Rectal smooth muscle tissue (tissue), 1 donor: ENCODE measurements around the gene TELO2.

Source experiments
- H3K27ac ChIP-seq: one replicate; pipeline ENCODE4 v1.7.0; 2013; ENCODE audit warnings: low read depth, low read length, inconsistent platforms
- H3K27me3 ChIP-seq: one replicate; pipeline ENCODE4 v1.7.0; 2013; ENCODE audit warnings: low read length; ENCODE audit not compliant: control insufficient read depth, insufficient read depth
- H3K36me3 ChIP-seq: one replicate; pipeline ENCODE4 v1.7.0; 2013; ENCODE audit warnings: low read length; ENCODE audit not compliant: control insufficient read depth, insufficient read depth
- H3K4me1 ChIP-seq: one replicate; pipeline ENCODE4 v1.7.0; 2013; ENCODE audit warnings: low read length; ENCODE audit not compliant: control insufficient read depth, insufficient read depth
- H3K4me3 ChIP-seq: one replicate; pipeline ENCODE4 v1.7.0; 2013; ENCODE audit warnings: low read length
- H3K9ac ChIP-seq: one replicate; pipeline ENCODE4 v1.7.0; 2013; ENCODE audit warnings: low read length

TELO2 gene

GRCh38 chr16:1556254-1556653 is 63.1 kb downstream of the TELO2 start:
- no peaks in the 10 kb centered on the region for H3K4me1 ChIP-seq
- no peak overlapping the region for H3K4me3 ChIP-seq
- H3K27me3 ChIP-seq, result no peaks in the 10 kb centered on the region
- H3K36me3 ChIP-seq, result peaks cover 27% of the 10 kb centered on the region
- H3K27ac ChIP-seq, result no peak overlapping the region
- H3K9ac ChIP-seq, result no peak overlapping the region

- no peak overlapping the region for H3K27ac ChIP-seq
Measured at GRCh38 chr16:1557074-1557473, 63.9 kb downstream of the TELO2 start.

DNA sequence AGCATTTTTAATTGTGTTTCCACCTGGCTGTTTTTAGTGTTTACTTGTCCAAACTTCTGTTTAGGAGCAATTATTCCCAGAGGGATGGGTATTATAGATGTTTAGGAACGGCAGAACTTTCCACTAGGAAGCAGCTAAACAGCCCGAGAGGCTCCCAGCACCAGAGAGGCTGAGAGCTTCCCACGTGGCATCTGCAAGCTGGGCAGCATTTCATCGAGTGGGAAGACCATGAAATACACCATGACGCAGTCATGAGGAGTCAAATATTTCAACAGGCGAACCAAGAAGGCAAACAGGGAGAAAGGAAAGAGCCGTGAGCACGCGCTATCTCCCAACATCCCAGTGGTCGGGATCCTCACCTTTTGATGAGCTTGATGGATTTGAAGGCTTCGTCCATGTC is 64.4 kb downstream of the TELO2 start:
- no peaks in the 10 kb centered on the region for H3K4me1 ChIP-seq

More at GRCh38 chr16:1557074-1557473, 63.9 kb downstream of the TELO2 start:
- Histone ChIP-seq H3K36me3 (peaks cover 27% of the 10 kb centered on the region), H3K27me3 (no peaks in the 10 kb centered on the region), H3K9ac (no peak overlapping the region), H3K4me3 (no peak overlapping the region), H3K4me1 (no peaks in the 10 kb centered on the region)

DNA sequence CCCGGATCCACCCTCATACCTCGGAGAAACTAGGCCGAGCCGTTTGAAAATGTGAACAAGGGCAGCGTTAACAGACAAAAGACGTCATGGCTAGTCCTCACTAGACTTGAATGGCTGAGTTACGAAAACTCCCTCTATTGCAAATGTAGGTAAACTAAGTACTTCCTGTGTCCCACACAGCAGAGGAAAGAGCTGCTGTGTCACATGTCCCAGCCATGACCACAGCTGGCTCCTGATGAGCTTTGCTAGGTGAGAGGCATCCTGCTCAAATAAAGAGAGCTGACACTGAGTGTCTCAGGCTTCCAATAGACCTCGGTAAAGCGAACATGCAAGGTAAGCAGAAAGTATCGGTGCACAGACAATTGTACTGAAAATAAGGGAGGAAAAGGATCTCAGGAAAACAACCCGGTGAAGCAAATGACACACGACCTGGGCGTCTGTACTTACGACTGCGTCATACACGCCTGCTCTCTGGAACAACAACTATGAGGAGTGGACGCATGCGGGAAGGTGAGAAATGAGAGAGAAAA is 66.4 kb downstream of the TELO2 start:
- Histone ChIP-seq H3K4me1 (no peaks in the 10 kb centered on the region), H3K27ac (no peak overlapping the region), H3K27me3 (no peaks in the 10 kb centered on the region), H3K36me3 (peaks cover 29% of the 10 kb centered on the region), H3K4me3 (no peak overlapping the region), H3K9ac (no peak overlapping the region)

More for the DNA sequence above, 64.4 kb downstream of the TELO2 start:
- Histone ChIP-seq H3K27me3 (no peaks in the 10 kb centered on the region), H3K27ac (no peak overlapping the region), H3K4me3 (no peak overlapping the region), H3K36me3 (peaks cover 27% of the 10 kb centered on the region), H3K9ac (no peak overlapping the region)
